Left cardiac atrium (tissue), 4 donors: Measurements from ENCODE around the gene TAS1R1. TPM values are rescaled to one million over a fixed set of nuclear protein-coding genes. Genes with fewer than 3 reads are reported as not detected.

ENCODE experiments used
- ATAC-seq, 2 donors: fragments of 200-7000 bp; cut with Tn5 transposase; one replicate each; pipeline ENCODE4 v1.9.1; 2020; ENCODE audit warnings: mild to moderate bottlenecking in 2 of 2, moderate library complexity in 2 of 2
- DNase-seq: peaks from one replicate; pipeline ENCODE4 v3.0.0-alpha.2; 2020
- intact Hi-C, 2 donors: fragments of 100-400 bp; cut with DNase I; formaldehyde crosslinking; loops; one replicate each; pipeline versions ENCODE4 v1.14.1 to v1.15.1; 2022 to 2023
- long read RNA-seq: library from polyadenylated mRNA; unstranded; transcript quantifications from one replicate; pipeline ENCODE4 v2.0.0, GENCODE V29; 2021
- total RNA-seq, 2 donors: library from RNA; stranded (reverse); fragmentation: NEBNext Ultra II Directional; extraction: Animal tissue kit (Norgen Biotek cat#: 25700); gene quantifications; one replicate each; pipeline ENCODE4 v1.2.1, GENCODE V29; 2021
- donor health status: DM: no; HTN: yes; CAD: no.
- donor health status: DM: no; HTN: yes; CAD: no; lungs with severe emphysema.
- donor health status: DM: yes; HTN: yes; CAD: no.
- donor health status: Dilated cardiomyopathy.

TAS1R1 gene
- total RNA-seq = not detected
- long read RNA-seq = 0 reads

- intact Hi-C loops = loop anchor here (2.0 to 5.0 kb wide), 3 partner anchors 24 to 87 kb away; partner anchors contain the start of gene ZBTB48 (in 1 of the 2)
- ATAC-seq (peak; percentile 7 to 69), DNase-seq (peak; percentile 28)
Measured at GRCh38 chr1:6554907-6555778, at the start of gene TAS1R1. Gene TAS1R1 (plus strand): TSS chr1:6555307. CDS start chr1:6555374, 67 bp downstream.

- ATAC-seq = no peak
- no peak for DNase-seq
- intact Hi-C loops = no loop called here
Measured at GRCh38 chr1:6505367-6506209, 49.5 kb upstream of the TAS1R1 start.

DNA sequence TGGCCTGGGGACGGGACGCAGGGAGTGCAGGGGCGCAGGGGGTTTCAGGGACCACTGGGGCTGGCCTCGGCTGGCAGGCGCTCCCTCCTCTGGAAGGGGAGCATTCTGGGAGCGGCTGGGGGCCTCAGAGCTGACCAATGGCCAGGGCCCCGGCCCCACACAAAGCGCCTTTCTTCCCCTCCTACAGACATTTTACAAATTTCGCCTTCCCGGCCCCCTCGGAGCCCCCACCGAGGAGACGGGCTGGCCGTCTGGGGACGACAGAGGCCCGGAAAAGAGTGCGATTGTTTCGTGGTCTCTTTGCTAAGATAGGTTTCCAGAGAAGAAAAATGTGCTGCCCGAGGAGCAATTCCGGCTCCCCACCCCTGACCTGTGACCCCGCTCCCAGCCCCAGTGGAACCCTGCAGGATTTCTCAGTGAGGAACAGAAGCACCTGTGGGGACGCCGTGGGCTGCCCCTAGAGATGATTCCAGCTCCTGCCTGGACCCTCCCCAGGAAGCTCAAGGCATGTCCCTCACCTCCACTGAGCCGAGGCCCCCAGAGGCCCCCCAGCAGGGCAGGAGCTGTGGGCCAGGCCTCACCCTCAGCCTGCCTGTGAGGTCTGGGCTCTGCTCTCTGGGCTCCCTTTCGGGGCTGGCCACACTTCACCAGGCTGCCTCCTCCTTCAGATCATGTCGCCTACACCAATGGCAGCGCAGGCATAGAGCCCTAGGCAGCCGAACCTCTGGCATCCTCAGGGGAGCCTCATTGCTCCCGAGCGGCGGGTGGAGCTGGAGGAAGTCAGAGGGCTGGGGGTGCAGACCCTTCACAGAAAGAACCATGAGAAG, 48.7 kb upstream of the TAS1R1 start:
- DNase-seq = no peak
- no peak for ATAC-seq
- intact Hi-C loops = no loop called here

DNA sequence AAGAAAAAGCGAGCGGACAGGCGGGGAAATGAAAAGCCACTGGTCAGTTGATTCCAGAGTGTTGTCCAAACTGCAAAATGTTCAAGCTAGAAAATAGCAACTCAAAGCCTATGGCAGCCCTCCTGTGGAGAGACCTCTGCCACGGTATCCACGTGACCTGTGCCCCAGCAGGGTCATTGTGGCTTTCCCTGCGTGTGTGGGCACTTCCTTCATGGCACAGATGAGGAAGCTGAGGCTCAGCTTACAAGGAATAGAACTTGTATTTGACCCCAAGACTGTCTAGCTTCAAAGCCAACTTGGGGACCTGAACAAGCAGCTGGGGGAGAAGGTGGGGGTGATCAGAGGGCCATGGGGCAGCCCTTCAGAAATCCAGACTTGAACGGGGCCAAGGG, 48.1 kb upstream of the TAS1R1 start:
- ATAC-seq (no peak), DNase-seq (no peak)
- intact Hi-C loops = no loop called here

GRCh38 chr1:6507461-6507911, 47.6 kb upstream of the TAS1R1 start:
- no peak for DNase-seq
- intact Hi-C loops = no loop called here
- peak in 1 of 2 donors; percentile 30 for ATAC-seq

GRCh38 chr1:6508154-6508815, 46.8 kb upstream of the TAS1R1 start:
- no peak for DNase-seq
- intact Hi-C loops = no loop called here
- no peak for ATAC-seq

DNA sequence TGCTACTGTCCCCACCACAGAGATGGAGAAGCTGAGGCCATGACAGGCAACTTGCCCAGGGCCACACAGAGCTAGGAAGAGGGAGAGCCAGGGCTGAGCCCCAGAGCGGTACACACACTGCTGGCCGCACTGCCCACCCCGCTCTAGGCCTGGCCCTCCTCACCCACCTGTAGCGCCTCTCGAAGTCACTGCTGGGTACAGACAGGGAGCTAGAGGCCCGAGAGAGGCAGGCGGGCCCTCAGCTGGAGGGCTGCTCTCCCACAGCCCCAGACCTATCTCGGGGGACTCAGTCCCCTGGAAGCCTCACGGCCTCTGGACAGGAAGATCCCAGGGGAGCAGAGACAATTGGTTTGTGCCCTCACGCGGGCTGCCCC, 46.3 kb upstream of the TAS1R1 start:
- no peak for DNase-seq
- intact Hi-C loops = no loop called here
- no peak for ATAC-seq

- DNase-seq (no peak), ATAC-seq (peak in 1 of 2 donors; percentile 15)
- intact Hi-C loops = no loop called here
Measured at GRCh38 chr1:6509220-6509918, 45.7 kb upstream of the TAS1R1 start.

GRCh38 chr1:6509919-6510291, 45.2 kb upstream of the TAS1R1 start:
- DNase-seq (no peak), ATAC-seq (peak; percentile 36 to 74)
- intact Hi-C loops = no loop called here

DNA sequence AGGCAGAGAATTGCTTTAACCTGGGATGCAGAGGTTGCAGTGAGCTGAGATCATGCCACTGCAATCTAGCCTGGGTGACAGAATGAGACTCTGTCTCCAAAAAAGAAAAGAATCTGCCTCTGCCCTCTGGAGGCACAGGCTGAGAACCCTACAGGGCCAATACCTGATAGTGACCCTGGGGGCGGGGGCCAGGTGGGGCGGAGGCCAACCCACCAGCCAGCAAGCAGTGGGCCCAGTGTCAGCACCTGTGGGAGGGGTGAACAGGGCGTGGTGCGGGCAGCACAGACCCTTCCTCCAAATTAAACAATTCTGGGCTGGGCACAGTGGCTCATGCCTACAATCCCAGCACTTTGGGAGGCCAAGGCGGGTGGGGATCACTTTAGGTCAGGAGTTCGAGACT, 44.6 kb upstream of the TAS1R1 start:
- intact Hi-C loops = no loop called here
- ATAC-seq = no peak
- no peak for DNase-seq

DNA sequence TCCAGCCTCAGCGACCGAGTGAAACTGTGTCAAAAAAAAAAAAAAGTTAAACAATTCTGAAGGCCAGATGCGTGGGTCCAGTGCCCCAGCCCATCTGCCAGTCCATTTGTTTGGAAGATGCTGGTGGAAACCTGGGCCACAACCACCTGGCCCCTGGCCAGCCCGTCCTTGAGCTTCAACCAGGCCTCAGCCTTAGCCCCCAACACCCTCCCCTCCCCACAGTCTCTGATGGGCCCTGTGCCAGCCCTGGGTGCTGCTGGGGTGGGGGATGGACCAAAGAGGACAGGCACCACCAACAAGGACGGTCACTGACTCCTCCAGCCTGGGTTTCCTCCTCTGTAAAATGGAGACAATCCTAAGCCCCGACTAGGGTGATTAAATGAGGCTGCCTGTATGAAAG, 44.1 kb upstream of the TAS1R1 start:
- intact Hi-C loops = no loop called here
- ATAC-seq (no peak), DNase-seq (no peak)

DNA sequence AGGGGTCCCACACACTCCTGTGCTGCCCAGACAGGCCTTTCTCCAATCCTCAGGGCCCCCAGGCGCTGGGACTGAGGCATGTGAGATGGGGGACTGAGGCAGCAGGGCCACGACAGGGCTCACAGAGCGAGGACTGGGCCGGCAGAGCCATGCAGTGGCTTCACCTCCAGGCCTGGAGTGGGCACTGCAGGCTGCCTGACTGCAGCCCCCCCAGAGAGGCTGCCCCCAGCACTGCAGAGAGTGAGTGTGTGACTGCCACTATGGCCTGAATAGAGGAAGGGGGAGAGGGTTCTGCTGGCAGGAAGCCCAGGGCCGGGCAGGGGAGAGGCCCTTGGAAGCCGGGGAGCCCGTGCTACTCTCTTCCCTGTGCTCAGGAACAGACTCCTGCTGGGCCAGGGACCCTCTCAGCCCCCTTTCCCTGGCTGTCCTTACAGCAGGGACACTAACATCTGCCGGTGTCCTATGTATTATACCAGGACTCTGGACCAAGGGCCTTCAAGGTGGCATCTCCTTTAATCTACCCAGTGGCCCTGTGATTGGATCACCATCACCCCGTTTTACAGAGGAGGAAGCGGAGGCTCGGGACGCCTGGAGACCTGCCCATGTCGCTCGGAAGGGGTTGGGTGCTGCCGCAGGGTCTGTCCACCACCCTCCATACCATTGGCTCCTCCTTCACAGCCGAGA, 43.4 kb upstream of the TAS1R1 start:
- DNase-seq (no peak), ATAC-seq (no peak)
- intact Hi-C loops = no loop called here

- intact Hi-C loops = no loop called here
- no peak for DNase-seq
- ATAC-seq = no peak
Measured at GRCh38 chr1:6512245-6512907, 42.7 kb upstream of the TAS1R1 start.

DNA sequence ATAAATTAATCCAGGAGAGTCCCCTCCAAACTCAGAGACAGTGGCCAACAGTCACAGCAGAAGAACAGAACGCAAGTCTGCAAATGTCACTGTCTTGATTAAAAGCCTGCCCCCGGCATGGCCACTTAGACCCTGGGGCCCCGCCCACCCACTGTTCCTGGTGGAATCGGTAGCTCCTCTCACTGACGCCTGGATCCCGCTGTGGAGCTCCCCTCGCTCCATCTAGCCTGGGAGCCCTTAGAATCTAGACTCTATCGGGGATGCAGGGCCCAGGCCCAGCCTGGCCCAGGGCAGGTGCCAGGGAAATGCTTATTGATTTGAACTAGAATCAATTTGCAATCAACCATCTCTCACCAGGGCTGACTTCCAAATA, 42.2 kb upstream of the TAS1R1 start:
- DNase-seq (no peak), ATAC-seq (no peak)
- intact Hi-C loops = no loop called here

GRCh38 chr1:6513320-6513801, 41.7 kb upstream of the TAS1R1 start:
- peak in 1 of 2 donors; percentile 38 for ATAC-seq
- DNase-seq = no peak
- intact Hi-C loops = no loop called here

DNA sequence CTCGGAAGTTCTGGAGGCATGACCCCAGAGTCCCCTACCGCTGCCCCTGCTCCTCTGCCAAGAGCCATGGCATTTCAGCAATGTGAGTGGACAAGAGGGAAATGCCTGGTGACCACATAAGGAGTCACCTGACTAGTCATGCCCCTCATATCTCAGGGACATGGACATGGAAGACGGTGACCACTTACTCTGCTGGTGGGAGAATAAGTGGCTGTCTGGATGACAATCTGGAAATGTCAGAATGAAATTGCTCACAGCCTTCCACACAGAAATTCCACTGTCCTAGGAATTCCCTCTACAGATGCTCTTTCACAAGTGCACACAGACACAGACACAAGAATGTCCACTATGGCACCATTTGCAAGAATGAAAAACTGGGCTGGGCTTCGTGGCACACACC, 39.3 kb upstream of the TAS1R1 start:
- ATAC-seq (peak in 1 of 2 donors; percentile 23), DNase-seq (no peak)
- intact Hi-C loops = no loop called here

- no peak for DNase-seq
- intact Hi-C loops = no loop called here
- no peak for ATAC-seq
Measured at GRCh38 chr1:6517435-6517851, 37.7 kb upstream of the TAS1R1 start.
